MM.1S (cell line): ENCODE measurements around the gene BEND5.

Source experiments
- CTCF ChIP-seq: fragments of 300-600 bp; sonication (generic); IDR thresholded peaks from 2 replicates; pipeline ENCODE4 v1.5.1; 2016; ENCODE audit warnings: antibody characterized with exemption, low read length, mixed read lengths
- EZH2 ChIP-seq: fragments of 300-600 bp; sonication (generic); optimal IDR thresholded peaks from 2 replicates; pipeline ENCODE3; 2017; ENCODE audit warnings: low read depth, mild to moderate bottlenecking, antibody characterized with exemption, low read length, mixed read lengths

GRCh38 chr1:48738356-48738755 is 38.3 kb downstream of the BEND5 start:
- TF ChIP-seq CTCF (no peak), EZH2 (no peak)
